OCI-LY3 (cell line): ENCODE results near the gene LYSMD2.

Experiments used
- H2AFZ ChIP-seq: fragments of 200-600, 300-600 bp; shearing (Covaris generic); 2 replicates; pipeline ENCODE4 v1.6.0; 2014; ENCODE audit warnings: antibody characterized with exemption, low read depth, low read length
- H3K27ac ChIP-seq: fragments of 200-600, 300-600 bp; sonication (generic); 2 replicates; pipeline ENCODE4 v1.5.1; 2014; ENCODE audit warnings: mild to moderate bottlenecking, low read length, moderate library complexity, mixed read lengths
- H3K27me3 ChIP-seq: fragments of 200-600, 300-600 bp; sonication (generic); 2 replicates; pipeline ENCODE4 v1.6.1; 2014; ENCODE audit warnings: low read depth, low read length, mixed read lengths
- H3K36me3 ChIP-seq: fragments of 200-600, 300-600 bp; sonication (generic); replicated peaks from 2 replicates; pipeline ENCODE3; 2014; ENCODE audit warnings: low read depth, low read length, mixed read lengths
- H3K4me1 ChIP-seq: fragments of 300-600, 200-600 bp; sonication (generic); 2 replicates; pipeline ENCODE4 v1.6.1; 2014; ENCODE audit warnings: low read length, mixed read lengths
- H3K4me2 ChIP-seq: fragments of 200-600, 300-600 bp; sonication (generic); 2 replicates; pipeline ENCODE4 v1.6.1; 2014; ENCODE audit warnings: low read length, mixed read lengths
- H3K4me3 ChIP-seq: fragments of 300-600, 200-600 bp; sonication (generic); 2 replicates; pipeline ENCODE4 v1.5.1; 2014; ENCODE audit warnings: antibody characterized with exemption, mild to moderate bottlenecking, low read length, moderate library complexity
- H3K79me2 ChIP-seq: fragments of 300-600, 200-600 bp; shearing (Covaris generic); 2 replicates; pipeline ENCODE4 v1.6.1; 2014; ENCODE audit warnings: mild to moderate bottlenecking, low read length, mixed read lengths
- H3K9ac ChIP-seq: fragments of 300-600, 200-600 bp; shearing (Covaris generic); 2 replicates; pipeline ENCODE4 v1.6.0; 2014; ENCODE audit warnings: mild to moderate bottlenecking, low read length, moderate library complexity
- H3K9me3 ChIP-seq: fragments of 200-600, 300-600 bp; shearing (Covaris generic); 2 replicates; pipeline ENCODE4 v1.6.1; 2014; ENCODE audit warnings: low read length, mixed read lengths; ENCODE audit not compliant: insufficient read depth
- H4K20me1 ChIP-seq: fragments of 200-600, 300-600 bp; sonication (generic); 2 replicates; pipeline ENCODE4 v1.6.1; 2016; ENCODE audit warnings: low read length, mixed read lengths; ENCODE audit not compliant: insufficient read depth
- EZH2phosphoT487 ChIP-seq: fragments of 200-600 bp; shearing (Covaris generic); IDR thresholded peaks from 2 replicates; pipeline ENCODE4 v1.6.1; 2018; ENCODE audit warnings: antibody characterized with exemption, mixed run types, low read depth
- TF ChIP-seq, protein P1 (sequence below): fragments of 200-600, 300-600 bp; sonication (generic); IDR thresholded peaks from 2 replicates; pipeline ENCODE4 v1.5.1; 2014; ENCODE audit warnings: antibody characterized with exemption, low read length, low read depth

The LYSMD2 gene

DNA sequence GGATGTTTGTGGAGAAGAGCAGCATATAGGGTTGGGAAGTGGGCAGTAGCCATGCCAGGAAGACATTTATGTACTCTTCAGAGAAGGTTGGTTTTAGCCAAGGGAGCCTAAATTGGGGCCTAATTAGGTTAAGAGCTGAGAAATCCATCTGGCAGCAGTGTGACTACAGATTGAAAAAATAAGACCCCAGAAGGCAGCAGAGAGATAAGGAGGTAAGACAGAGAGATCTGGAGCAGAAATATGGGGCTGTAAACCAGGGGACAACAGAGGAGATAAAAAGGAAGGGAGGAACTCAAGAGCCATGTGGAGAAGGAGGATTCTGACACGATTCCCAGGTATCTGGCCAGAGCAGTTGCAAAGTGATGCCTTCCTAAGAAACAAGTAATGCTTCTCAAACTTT lies 23.3 kb downstream of the LYSMD2 start:
- Histone ChIP-seq H4K20me1 (no peaks in the 10 kb centered on the region), H3K4me3 (no peak overlapping the region), H3K36me3 (peaks cover 14% of the 10 kb centered on the region), H2AFZ (no peak overlapping the region), H3K4me1 (no peaks in the 10 kb centered on the region), H3K4me2 (no peak overlapping the region), H3K27ac (no peak overlapping the region), H3K27me3 (no peaks in the 10 kb centered on the region), H3K9me3 (no peaks in the 10 kb centered on the region), H3K79me2 (no peaks in the 10 kb centered on the region), H3K9ac (no peak overlapping the region)
- TF ChIP-seq, protein P1, sequence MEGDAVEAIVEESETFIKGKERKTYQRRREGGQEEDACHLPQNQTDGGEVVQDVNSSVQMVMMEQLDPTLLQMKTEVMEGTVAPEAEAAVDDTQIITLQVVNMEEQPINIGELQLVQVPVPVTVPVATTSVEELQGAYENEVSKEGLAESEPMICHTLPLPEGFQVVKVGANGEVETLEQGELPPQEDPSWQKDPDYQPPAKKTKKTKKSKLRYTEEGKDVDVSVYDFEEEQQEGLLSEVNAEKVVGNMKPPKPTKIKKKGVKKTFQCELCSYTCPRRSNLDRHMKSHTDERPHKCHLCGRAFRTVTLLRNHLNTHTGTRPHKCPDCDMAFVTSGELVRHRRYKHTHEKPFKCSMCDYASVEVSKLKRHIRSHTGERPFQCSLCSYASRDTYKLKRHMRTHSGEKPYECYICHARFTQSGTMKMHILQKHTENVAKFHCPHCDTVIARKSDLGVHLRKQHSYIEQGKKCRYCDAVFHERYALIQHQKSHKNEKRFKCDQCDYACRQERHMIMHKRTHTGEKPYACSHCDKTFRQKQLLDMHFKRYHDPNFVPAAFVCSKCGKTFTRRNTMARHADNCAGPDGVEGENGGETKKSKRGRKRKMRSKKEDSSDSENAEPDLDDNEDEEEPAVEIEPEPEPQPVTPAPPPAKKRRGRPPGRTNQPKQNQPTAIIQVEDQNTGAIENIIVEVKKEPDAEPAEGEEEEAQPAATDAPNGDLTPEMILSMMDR, result no peak
- no peak for TF ChIP-seq EZH2phosphoT487

DNA sequence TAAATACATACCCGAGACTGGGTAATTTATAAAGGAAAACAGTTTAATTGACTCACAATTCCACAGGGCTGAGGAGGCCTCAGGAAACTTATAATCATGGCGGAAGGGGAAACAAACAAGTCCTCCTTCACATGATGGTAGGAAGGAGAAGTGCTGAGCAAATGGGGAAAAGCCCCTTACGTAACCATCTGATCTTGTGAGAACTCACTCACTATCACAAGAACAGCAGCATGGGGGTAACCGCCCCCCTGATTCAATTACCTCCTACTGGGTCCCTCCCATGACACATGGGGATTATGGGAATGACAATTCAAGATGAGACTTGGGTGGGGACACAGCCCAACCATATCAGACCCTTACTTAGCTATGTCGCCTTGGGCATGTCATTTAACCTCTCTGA lies 28.4 kb downstream of the LYSMD2 start:
- H3K4me3 ChIP-seq, result no peak overlapping the region
- no peaks in the 10 kb centered on the region for H3K79me2 ChIP-seq
- H3K27ac ChIP-seq, result no peak overlapping the region
- peaks cover 4% of the 10 kb centered on the region for H3K36me3 ChIP-seq
- no peak overlapping the region for H3K4me2 ChIP-seq
- H2AFZ ChIP-seq, result no peak overlapping the region
- no peak overlapping the region for H3K9ac ChIP-seq
- no peaks in the 10 kb centered on the region for H3K4me1 ChIP-seq
- no peaks in the 10 kb centered on the region for H4K20me1 ChIP-seq
- no peaks in the 10 kb centered on the region for H3K9me3 ChIP-seq
- no peaks in the 10 kb centered on the region for H3K27me3 ChIP-seq
- no peak for TF ChIP-seq EZH2phosphoT487
- TF ChIP-seq, protein P1, result no peak

DNA sequence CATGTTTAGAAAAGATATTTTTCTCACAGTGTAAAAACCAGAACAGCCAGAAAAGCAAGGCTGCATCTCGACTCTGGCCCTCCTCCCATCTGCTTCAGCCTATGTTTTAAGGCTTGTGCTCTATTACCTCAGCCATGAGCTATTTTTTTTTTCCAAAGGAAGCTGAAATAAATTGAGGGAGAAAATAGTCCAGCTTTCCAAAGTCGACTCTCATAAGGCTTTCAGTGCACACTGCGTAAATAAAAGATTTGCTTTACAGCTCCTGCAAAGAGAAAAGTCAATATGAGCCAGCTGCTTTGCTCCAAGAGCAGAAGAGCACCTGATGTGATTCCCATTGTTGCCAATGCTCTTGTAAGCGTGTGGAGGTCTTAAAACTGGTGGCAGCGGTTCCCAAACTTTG lies 29.4 kb downstream of the LYSMD2 start:
- no peaks in the 10 kb centered on the region for H3K4me1 ChIP-seq
- H3K4me3 ChIP-seq, result no peak overlapping the region
- no peak overlapping the region for H3K4me2 ChIP-seq
- peaks cover 4% of the 10 kb centered on the region for H3K36me3 ChIP-seq
- no peak overlapping the region for H3K27ac ChIP-seq
- H3K9me3 ChIP-seq, result no peaks in the 10 kb centered on the region
- no peak overlapping the region for H2AFZ ChIP-seq
- H3K27me3 ChIP-seq, result no peaks in the 10 kb centered on the region
- TF ChIP-seq, protein P1, result no peak
- TF ChIP-seq EZH2phosphoT487, result no peak
- no peaks in the 10 kb centered on the region for H4K20me1 ChIP-seq
- no peaks in the 10 kb centered on the region for H3K79me2 ChIP-seq
- no peak overlapping the region for H3K9ac ChIP-seq

DNA sequence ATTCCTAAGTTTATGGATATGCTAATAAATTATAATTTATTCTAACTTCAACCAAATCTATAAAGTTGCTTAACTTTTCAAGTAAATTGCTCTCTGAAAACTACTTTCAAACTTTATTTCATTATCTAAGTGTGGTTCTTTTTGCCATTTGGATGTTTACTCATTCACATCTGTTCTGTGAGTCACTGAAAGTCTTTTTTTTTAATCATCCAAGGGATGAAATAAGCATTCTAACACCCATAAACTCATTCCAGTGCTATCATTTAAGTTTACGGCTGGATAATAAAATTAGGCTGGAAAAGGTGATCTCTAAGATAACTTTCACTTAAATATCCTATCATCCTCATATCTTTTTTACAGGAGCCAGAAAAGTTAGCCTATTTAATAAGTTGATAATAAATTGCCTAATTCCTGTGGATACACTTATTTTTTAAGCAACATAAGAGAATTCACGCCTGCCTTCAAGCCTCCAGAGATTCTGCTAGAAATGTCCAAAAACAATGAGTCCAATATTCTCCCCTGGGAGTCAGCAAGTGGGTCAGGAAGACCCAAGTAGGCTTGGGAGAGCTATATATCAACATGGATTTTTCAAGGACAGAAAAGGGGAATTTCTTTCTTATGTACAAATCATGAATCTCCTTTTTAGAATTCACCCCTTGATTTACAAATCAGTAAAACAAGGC lies 30.4 kb downstream of the LYSMD2 start:
- H3K79me2 ChIP-seq, result no peaks in the 10 kb centered on the region
- H4K20me1 ChIP-seq, result no peaks in the 10 kb centered on the region
- no peaks in the 10 kb centered on the region for H3K9me3 ChIP-seq
- peaks cover 2% of the 10 kb centered on the region for H3K36me3 ChIP-seq
- no peak overlapping the region for H3K4me3 ChIP-seq
- no peaks in the 10 kb centered on the region for H3K27me3 ChIP-seq
- no peak overlapping the region for H2AFZ ChIP-seq
- TF ChIP-seq, protein P1, result no peak
- TF ChIP-seq EZH2phosphoT487, result no peak
- no peak overlapping the region for H3K27ac ChIP-seq
- no peak overlapping the region for H3K4me2 ChIP-seq
- H3K4me1 ChIP-seq, result no peaks in the 10 kb centered on the region
- no peak overlapping the region for H3K9ac ChIP-seq
